Left renal cortex interstitium (tissue), 4 donors: Measurements from ENCODE around the gene KCNJ6. TPM values are rescaled to one million over a fixed set of nuclear protein-coding genes. Genes with fewer than 3 reads are reported as not detected.
"Not testable (repeated sequence)": the region's sequence is repeated elsewhere in the genome, so short reads cannot be mapped to it uniquely, and the experiment has no call there.

Experiments
- DNase-seq, 4 donors: peaks; one replicate each; pipeline ENCODE4 v3.0.0-alpha.2; 2013; ENCODE audit warnings: low read depth in 4 of 4, low spot score in 2 of 4, missing footprints in 1 of 4
- polyA plus RNA-seq, 4 donors: library from polyadenylated mRNA; unstranded; fragments of 120-200 nt; gene quantifications; one replicate each; pipeline ENCODE4 v1.2.1, GENCODE V29; 2013; ENCODE audit not compliant: insufficient read length in 4 of 4

Gene KCNJ6
- polyA plus RNA-seq, 4 donors, result 0.17 to 0.59 (median 0.26) TPM

- DNase-seq, result no peak
These were observed 227.2 kb downstream of the KCNJ6 start for GRCh38 chr21:37688952-37689659.

DNA sequence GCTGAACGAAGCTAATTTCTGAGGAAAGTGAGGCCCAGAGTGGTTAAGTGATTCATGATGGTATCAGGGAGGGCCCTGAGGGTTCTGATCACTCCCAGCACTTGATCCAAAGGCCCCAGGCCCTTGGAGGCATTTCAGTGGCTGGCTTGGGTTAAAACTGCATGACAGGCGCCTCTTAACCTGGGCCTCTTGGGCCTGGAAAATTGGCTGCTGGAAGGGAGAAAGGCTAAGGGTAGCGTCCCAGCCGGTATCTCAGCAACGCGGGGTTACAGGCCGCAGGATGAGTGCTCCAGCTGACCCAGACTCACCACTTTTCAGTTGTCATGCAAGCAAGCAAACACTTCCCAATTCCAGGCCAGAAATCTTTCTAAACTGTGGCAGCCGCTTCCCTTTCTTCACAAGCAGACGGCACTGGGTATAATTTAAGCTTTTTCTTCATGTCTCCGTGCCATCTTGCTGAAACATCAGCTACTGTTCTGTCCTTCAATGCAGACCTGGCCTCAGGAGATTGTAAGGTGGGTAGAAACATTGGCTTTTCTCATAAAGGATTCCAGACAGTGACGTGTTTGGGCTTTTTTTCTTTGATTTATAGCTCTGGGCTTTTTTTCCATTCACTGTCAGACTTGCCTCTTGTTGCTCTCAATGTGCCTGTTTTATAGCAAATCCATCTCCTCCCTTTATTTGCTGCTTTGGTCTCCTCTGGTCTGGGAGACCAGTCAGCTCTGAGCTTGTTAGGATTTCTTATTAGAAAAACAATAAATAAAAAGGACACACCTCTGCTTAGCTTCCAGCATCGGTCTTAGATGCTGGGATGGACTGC is 229.1 kb downstream of the KCNJ6 start:
- no peak for DNase-seq

DNA sequence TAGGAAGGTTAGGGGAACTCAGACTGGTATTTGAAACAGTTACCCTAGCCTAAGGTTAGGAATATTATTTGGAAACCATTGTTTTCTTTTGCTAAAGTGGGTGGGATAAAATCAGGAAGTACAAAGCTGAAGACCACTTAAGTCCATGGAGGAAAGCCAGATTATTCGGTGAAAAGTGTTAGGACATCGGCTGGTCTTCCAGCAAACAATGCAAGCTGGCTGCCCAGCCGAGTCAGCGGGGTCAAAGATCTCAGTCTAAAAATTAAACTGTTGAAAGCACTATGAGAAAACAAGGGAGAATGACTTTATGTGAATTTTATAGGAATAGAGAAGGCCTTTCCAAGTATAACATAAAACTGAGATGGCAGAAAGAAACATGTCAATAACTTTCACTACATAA is 231.7 kb downstream of the KCNJ6 start:
- no peak for DNase-seq

GRCh38 chr21:37684115-37684493 is 232.2 kb downstream of the KCNJ6 start:
- no peak for DNase-seq

DNA sequence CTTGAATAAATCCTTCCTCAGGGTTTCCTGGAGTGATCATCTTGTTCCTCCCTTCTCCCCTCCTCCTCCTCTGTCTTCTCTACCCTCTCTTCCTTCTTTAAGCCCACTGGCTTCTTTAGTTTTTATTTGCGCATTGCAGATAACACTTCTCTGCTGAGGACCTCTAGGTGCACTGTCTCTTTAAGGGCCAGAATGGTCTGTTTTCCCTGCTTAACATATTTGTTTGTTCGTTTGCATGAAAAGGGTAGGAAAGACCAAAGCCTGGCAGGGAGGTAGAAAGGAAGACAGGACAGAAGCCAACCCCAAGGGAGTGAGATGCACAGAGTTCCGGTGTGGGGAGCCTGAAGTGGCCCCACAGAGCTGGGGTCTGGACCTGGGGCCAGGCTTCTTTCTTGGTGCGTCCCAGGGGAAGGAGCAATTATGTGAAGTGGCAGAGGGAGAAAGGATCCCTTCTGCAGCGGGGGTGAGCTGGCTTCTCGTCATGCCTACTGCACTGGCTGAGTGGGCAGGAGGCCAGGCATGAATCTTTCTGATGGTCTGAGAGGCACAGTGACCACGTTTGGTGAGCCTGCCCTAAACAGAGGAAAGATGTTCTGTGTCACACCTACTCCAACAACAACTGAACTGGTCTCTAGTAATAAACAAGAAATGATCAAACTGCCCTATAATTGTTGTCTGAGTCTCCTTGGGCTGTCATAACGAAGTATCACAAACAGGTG is 232.7 kb downstream of the KCNJ6 start:
- DNase-seq, result no peak

DNA sequence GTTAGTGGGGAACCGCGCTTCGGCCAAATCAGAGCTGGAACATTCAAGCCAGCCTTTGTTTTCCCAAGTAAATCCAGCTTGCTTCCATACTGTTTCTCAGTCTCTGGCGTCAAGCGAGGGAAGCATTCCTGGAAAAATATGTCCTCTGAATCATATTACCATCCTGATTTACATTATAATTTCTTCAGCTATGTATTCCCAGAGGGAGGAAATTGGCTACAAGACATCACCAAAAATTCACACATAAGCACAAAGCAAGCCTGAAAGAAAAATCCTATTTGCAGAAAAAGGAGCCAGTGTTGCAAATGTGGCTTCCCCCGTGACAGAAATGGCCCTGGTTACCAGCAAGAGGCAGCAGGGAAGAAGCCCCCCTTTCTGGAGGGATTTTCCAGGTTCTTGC is 233.3 kb downstream of the KCNJ6 start:
- DNase-seq, result no peak

GRCh38 chr21:37677006-37677405 is 239.3 kb downstream of the KCNJ6 start:
- no peak for DNase-seq

DNA sequence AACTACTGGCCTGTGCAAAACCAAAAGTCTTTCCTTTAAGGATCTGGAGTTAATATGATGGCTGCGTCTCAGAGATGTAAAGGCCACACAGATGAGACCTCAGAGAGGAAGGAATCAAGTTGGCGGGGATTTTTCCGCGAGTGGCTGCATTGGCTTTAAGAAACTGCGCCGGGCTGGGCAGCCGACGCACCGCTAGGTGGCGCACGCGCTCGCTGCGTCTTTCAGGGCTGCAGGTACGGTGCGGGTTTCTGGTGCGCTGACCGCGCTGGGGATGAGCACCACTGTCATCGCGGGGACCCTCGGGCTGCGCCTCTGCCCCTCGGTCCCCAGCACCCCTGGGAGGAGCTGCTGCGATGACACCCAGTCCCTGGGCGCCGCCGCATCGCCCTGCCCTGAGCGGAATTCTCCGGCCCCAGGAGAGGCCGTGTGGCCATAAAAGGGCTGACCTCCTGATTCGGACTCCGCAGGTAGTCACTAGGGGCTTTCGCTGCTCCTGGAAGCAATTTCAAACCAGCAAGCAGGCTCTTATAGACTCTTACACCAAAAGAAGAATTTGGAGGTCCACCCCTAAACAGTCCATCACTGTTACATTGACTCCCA is 241.0 kb downstream of the KCNJ6 start:
- peak in 1 of 4 donors; percentile 22 for DNase-seq

DNA sequence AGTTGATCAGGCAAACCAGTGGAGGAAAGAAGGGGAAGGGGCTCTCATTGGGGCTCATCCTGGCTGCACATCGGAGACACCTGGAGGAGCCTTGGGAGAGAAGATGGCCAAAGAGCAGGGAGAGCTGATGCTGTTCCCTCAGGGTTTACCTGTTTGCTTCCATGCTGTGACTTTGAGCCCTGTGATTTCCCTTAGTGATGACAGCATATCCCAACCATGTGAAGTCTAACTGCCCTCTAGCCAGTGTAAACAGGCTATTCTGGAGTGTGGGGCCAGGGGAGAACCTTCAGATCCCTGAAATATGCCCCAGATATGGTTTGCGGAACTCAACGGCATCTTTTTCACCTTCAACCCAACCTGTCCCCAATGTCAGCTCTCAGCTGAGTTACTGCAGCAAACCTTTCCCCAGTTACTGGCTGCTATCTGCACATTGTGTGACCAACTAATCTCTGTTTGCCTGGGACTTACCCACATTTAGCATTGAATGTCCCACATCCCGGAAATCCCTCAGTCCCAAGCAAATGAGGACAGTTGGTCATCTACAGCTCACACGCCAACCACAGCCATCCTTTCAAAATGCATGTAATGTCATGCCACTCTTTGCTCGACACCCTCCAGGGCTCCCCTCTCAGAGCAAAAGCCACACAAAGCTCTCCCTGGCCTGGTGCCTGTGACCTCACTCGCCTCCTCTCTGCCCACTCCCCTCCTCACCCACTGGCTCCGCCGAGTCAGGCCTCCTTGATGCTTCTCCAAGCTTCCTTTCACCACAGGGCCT is 242.3 kb downstream of the KCNJ6 start:
- no peak for DNase-seq

- no peak for DNase-seq
These were observed 244.9 kb downstream of the KCNJ6 start for GRCh38 chr21:37671381-37671780.

DNA sequence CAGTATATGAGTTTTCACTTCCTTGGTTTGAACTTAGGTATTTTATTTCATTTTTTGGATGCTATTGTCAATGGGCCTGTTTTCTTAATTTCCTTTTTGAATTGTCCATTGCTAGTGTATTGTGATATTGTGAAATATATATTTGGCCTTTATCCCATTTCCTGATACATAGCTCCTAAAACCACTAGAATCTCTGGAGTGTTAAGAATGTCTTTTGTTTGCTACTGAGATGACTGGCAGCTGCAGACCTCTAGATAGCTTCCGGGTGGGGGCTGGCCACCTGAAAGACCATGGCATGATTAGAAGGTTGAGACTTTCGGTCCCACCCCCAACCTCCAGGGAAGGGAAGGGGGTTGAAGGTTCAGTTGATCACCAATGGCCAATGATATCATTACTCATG is 245.4 kb downstream of the KCNJ6 start:
- DNase-seq, result no peak

- DNase-seq, result no peak
These were observed 247.0 kb downstream of the KCNJ6 start for GRCh38 chr21:37669249-37669648.

DNA sequence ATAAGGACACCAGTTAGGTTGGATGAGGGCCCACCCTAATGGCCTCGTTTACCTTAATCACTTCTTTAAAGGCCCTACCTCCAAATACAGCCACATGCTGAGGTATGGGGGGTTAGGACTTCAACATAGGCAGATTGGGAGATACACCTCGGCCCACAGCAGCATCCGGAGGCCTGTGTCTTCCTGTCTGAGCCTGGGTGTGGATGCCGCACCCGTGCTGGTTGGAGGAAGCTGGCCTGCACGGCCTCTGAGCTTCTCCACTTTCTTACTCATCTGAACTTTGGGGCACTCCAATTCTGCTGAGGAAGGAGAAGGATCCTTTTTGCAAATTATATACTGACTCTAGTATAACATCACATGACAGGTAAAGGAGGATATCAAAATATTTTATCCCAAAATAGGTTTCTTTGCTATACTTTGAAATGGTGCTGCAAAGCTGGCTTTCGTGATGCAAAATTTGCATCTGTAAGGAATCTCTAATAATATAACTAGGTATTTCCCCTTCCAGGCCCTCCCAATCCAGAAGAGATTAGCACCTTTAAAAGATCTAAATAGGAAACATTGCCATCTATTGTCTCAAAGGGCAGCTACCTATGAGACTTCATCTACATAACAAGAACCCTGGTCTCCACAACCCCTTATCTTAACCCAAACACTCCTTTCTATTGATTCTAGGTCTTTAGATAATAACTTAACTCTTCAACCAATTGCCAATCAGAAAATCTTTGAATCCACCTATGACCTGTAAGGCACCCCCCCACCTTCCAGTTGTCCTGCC is 247.6 kb downstream of the KCNJ6 start:
- no peak for DNase-seq

DNA sequence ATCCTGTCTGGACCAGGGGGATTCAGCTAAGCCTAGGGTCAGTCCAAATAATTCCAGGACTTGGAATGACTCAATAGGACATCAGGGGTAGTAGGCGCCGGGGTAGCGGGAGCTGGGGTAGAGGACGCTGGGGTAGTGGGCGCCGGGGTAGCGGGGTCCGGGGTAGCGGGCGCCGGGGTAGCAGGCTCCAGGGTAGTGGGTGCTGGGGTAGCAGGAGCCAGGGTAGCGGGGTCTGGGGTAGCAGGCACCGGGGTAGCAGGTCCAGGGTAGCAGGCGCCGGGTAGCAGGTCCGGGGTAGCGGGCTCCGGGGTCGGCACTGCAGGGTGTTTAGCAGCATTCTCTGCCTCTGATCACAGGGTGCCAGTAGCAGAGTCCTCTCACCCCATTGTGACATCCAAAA is 248.9 kb downstream of the KCNJ6 start:
- no peak for DNase-seq

DNA sequence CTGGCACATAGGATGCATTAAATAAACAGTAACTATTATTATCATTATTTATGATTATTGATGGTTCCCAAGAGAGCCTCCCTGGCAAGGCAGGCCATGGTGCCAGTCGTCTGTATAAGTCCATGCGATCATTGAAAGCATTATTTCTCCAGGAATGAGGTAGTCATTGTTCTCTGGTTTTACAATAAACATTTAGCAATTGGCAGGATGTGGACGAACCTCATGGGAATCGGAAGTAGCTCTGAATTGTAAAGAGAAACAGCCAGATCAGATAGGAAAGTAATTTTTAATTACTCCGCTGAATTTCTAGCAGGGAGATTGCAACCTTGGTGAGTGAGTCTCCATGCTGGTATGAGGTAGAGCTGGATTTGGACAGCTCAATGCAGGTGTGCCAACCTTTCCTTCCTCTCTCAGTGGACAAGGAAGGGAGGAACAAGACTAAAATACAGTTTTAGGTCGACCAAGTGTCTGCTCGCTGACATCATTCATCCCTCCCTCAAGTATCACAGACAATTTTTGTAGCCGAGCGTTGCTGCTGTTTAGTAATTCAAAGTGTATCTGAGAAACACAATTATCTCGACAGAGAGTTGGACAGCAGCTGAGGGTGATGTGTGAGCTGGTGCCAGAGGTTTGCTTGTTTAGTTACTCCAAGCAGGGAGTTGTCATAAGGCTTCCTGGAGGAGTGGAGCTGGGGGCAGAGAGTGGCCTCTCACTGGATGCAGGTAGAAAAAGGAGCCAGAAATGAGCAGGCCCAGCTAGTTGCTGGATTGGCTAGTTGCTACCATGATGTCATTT is 250.8 kb downstream of the KCNJ6 start:
- no peak for DNase-seq

DNA sequence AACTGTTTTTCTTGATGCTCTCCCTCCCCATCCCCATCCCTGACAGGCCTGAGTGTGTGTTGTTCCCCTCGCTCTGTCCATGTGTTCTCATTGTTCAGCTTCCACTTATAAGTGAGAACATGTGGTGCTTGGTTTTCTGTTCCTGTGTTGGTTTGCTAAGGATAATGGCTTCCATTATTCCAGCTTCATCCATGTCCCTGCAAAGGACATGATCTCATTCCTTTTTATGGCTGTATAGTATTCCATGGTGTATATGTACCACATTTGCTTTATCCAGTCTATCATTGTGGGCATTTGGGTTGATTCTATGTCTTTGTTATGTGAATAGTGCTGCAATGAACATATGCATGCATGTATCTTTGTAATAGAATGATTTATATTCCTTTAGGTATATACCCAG is 254.0 kb downstream of the KCNJ6 start:
- DNase-seq, result not testable (repeated sequence)

DNA sequence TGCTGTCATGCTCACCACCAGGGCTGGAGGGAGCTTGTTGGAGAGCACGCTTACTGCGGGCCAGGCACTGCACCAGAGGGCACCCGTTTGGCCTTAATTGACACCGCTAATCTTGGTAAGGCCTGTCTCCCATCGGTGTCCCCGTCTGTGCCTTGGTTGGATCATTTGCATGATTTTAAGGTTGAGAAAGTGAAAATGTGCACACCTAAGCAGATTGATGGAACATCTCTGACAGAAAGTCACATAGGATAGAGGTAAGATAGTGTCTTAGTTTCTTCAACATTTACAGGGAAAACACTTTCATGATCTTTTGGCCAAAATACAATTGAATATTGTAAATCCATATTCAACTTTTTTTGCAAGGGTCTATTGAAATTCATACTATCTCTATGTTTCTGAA is 255.5 kb downstream of the KCNJ6 start:
- DNase-seq, result no peak

- no peak for DNase-seq
These were observed 256.4 kb downstream of the KCNJ6 start for GRCh38 chr21:37659874-37660273.
